ENCODE measurements around the gene ATG2B.

Gene ATG2B

DNA sequence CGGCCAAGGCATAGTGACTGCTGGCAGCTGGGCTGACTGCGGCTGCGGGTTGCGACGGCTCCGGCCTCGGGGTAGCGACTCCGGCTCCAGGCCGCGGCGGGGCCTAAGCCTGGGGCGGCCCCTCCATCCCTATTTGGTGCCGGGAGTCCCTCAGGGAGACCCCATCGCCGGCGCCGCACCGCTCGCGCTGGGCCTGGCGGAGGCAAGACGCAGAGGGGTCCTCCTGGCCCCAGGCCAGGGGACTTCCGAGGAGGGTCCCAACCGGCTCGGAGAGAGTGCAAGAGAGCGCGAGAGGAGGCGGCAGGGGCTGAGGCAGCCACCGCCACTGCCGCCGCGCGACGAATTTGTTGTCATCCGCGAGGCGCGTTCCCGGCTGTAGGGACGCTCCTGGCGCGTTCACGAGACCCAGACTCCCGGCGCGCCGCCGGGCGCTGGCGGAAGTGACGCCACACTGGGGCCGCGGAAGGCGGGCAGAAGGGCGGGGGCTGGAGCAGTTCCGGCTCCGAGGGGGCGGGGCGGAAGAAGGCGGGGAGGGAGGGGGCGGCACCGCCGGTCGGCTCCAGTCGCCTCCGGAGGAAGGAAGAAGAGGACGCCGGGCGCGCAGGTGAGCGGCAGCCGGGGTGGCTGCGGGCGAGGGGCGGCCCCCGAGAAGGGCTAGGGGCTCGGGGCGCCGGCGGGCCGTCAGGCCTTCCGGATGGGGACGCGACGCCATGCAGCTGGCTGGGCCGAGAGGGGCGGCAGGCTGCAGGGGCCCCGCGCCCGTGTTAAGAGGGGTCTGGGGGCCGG is at the start of gene ATG2B, which contains the start of gene GSKIP:
Gene ATG2B, minus strand, starts transcription at position 377 of the 786 bp plus-strand sequence. Its CDS starts 365 bp downstream, at position 12.
Gene GSKIP, plus strand, starts transcription at position 562 of the 786 bp plus-strand sequence. CDS start 18,722 bp downstream, outside the sequence.
- DNase-seq (ENCODE audit: low read depth in 2 of 2), result peak; percentile 95 to 96

- no peak for DNase-seq (ENCODE audit: low read depth in 2 of 2)
Observed at GRCh38 chr14:96410119-96410518, 47.0 kb upstream of the ATG2B start.

DNA sequence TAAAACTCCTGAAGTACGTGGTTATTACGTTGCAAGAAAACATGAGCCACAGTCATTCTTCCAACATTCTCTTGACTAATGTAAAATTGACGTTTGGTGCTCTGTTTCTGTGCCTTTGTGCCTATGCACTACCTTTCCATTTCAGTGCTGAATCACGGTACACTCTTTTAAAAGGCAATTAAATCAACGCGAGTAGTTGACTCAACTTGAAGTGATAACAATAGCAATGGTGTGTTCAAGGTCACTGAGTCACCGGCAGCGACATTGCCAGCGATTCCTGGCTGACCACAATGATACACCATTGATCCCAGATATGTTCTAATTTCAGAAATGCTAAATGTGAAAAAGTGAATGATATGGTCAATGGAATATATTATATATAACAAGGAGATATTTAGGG is 46.6 kb upstream of the ATG2B start:
- DNase-seq (ENCODE audit: low read depth in 2 of 2), result no peak

GRCh38 chr14:96408608-96409007 is 45.5 kb upstream of the ATG2B start:
- no peak for DNase-seq (ENCODE audit: low read depth in 2 of 2)

GRCh38 chr14:96407935-96408570 is 44.9 kb upstream of the ATG2B start:
- no peak for DNase-seq (ENCODE audit: low read depth in 2 of 2)

DNA sequence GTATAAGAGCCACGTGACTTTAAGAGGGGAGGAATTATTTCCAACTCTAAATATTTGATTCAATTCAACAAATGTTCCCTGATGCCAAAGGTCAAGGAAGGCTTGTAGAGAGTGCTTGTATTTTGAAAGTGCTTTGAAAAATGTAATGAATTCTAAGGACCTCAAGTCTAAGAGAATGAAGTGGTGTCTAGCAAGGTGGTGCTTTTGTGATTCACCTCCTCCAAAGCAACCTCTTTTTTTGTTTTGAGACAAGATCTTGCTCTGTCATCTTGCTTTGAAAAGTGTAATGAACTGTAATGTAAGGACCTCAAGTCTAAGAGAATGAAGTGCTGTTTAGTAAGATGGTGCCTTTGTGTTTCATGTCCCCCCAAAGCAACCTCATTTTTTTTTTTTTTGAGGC is 42.5 kb upstream of the ATG2B start:
- no peak for DNase-seq (ENCODE audit: low read depth in 2 of 2)

GRCh38 chr14:96403409-96403808 is 40.3 kb upstream of the ATG2B start:
- no peak for DNase-seq (ENCODE audit: low read depth in 2 of 2)

DNA sequence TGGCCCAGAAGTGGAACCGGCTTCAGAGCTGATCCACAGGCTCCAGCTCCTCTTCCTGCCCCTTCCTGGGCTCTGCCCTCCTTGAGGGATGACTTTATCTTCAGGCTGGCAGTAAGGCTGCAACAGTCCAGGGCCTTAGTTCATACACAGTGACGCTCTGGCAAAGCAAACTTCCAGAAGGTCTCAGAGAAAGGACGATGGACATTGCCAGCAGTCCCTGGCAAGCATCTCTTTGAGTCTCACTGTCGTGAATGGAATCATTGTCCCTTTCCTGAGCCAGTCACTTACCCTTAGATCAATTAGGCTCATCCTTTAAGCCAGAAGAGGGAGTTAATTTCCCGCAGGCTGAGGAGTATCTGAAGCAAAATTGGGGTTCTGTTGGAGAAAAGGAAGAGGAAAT is 37.4 kb upstream of the ATG2B start:
- no peak for DNase-seq (ENCODE audit: low read depth in 2 of 2)

DNA sequence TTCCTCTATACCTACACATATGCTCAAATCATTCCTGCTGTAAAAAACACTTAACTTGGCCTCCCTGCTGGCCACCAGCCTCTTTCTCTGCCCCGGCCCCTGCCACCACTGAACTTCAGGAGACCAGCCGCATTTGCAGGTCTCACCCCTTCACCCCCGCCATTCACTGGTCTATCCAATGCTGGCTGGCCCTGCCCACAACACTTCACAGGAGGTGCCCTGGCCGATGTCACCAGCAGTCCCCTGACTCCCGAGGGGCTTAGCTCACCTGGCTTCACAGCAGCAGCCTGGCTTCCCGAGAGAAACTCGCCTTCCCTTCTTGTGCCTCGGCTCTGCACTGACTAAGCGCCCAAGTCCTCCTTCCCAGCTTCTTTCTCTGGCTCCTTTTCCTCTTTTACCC is 36.3 kb upstream of the ATG2B start:
- no peak for DNase-seq (ENCODE audit: low read depth in 2 of 2)

GRCh38 chr14:96398921-96399320 is 35.8 kb upstream of the ATG2B start:
- no peak for DNase-seq (ENCODE audit: low read depth in 2 of 2)

- DNase-seq (ENCODE audit: low read depth in 2 of 2), result no peak
Observed at GRCh38 chr14:96398432-96398831, 35.3 kb upstream of the ATG2B start.

DNA sequence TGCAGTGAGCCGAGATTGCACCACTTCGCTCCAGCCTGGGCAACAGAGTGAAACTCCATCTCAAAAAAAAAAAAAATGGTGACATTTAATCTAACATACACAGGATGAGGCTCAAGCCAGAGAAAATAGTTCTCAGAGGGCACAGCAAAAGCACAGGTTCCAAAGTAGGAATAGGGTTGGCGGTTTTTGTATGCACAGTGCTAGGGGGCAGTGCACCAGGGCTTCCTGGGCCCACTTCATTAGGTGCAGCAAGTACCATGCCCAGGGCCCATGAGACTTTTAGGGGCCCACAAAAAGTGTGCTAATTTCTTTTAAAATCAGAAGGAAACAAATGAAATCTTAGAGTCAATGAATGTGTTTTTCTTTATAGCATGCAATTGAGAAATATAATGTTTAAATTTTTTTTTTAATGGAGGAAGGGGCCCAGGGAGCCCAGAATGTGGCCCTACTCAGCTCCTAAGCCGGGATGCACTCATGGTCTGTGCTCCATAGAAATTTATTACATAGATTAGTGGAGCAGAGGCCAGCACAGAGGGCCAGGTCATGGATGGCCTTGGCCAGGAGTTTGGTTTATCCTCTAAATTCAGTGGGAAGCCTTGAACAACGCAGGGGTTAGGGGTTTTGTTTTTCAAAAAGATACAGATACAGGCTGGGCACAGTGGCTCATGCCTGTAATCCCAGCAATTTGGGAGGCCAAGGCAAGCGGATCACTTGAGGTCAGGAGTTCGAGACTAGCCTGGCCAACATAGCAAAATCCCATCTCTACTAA is 31.1 kb upstream of the ATG2B start:
- DNase-seq (ENCODE audit: low read depth in 2 of 2), result no peak

GRCh38 chr14:96393071-96393691 is 30.0 kb upstream of the ATG2B start:
- no peak for DNase-seq (ENCODE audit: low read depth in 2 of 2)

DNA sequence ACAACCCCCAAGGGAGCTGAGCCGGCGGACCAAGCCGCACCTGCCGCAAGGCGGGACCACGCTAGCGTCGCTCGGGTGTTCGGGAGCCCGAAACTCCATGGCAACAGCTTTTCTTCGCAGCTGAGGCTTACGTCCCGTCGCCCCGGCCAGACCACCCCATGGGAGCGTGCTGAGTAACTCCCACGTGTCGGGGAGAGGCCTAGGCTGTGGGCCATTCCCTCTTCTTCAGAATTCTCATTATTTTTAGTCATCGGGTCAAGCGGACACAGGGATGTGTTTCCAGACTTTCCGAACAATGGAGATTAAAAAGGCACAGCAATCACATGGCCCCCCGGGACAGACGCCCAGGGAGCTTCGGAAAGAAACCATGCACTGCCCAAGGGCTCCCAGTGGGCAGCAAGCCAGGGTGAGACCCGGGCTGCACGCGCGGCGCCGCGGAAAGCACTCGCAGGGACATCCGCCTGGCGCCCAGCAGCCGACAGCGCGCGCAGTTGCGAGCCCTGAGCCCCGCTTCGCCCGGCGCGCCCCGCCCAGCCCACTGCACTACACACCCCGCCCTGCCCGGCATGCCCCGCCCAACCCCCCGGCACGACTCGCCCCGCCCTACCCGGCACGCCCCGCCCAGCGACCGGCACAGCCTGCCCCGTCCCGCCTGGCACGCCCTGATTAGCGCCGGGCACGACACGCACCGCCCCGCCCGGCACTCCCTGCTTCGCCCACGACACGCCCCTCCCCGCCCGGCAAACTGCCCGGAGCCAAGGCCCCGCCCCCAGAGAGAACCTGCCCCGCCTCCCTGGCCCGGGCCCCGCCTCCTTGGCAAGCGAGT is 28.4 kb upstream of the ATG2B start:
- peak; percentile 100 for DNase-seq (ENCODE audit: low read depth in 2 of 2)

DNA sequence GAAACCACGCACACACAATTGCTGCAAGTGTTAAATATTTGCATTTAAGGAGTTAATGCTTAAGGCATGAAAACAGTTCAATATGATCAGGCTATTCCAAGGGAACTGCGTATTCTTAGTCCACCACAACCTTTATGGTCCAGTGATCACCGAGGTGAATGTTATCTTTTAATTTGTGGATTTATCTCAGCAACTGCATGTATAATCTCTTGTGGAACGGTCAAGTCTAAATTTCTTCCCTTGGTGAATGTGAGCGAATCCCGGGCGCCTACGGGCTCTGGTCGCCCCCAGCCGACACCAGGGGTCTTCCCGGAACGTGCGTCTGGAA is 27.8 kb upstream of the ATG2B start:
- DNase-seq (ENCODE audit: low read depth in 2 of 2), result no peak

GRCh38 chr14:96385385-96385784 is 22.2 kb upstream of the ATG2B start:
- DNase-seq (ENCODE audit: low read depth in 2 of 2), result no peak

DNA sequence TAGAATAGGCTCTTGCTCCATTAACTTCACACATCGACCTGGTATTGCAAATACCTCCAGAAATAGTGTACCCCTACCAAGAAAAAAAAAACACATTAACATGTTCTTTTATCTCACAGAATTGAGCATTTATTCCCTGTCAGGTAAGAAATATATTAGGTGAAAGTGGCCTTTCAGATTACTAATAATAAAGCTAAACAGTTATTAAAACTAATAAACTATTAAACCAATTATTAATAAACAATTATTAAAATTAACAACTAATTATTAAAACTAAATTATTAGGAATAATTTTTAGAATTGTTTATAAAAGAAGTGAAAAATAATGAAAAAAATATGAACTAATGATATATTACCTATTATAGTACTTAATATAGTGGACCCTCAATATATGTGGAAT is 21.6 kb upstream of the ATG2B start:
- no peak for DNase-seq (ENCODE audit: low read depth in 2 of 2)

DNA sequence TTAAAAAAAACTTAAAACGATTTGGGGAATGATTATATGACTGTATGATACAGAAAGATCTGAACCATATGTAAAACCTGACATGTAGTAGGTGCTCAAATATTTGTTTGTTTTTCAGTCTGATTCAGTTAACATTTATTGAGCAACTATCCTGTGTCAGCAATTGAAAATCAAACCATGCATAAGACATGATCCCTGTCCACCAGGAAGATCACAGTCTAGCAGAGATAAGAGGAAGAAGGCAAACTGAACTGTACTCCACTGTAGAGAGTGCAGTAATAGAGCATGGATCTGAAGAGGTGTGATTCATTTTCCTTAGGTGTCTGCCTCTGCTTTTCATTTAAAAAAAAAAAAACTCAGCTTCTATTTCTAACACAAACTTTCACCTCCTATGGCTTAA is 20.9 kb upstream of the ATG2B start:
- DNase-seq (ENCODE audit: low read depth in 2 of 2), result no peak

DNA sequence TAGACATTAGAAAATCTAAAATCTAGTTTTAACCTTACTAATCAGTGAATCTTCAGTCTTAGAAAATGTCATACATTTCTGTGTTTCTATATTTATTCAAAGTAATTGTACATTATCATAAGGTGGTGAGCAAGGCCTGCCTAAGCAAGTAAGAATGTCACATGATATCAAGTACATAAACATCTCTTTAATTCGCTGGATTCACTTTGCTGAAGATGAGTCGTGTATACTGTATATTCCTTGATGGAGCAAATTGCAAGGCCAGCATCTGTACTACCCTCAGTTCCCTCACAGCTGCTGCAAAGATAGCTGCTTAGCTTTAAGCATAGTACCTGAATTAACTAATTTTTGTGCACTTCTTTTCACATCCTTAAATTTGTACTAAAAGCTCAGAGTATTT is 20.3 kb upstream of the ATG2B start:
- no peak for DNase-seq (ENCODE audit: low read depth in 2 of 2)

DNA sequence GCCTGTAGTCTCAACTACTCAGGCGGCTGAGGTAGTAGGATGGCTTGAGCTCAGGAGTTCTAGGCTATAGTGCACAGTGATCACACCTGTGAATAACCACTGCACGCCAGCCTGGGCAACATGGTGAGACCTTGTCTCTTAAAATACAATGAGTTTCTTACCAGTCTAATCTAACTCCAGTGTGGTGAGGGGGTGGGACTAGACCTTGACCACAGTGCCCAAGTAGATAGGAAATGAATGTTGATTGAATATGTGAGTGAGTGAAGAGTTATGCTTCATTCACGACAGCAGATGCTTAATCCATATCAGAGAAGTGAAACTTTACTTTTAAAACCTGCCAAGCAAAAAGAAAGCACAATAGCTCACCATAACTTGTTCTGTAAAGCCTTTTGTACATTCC is 17.6 kb upstream of the ATG2B start:
- no peak for DNase-seq (ENCODE audit: low read depth in 2 of 2)

- DNase-seq (ENCODE audit: low read depth in 2 of 2), result no peak
Observed at GRCh38 chr14:96376093-96376492, 13.0 kb upstream of the ATG2B start.

Measured in stimulated activated CD4-positive, alpha-beta T cell treated with anti-CD3 and anti-CD28 coated beads, Interleukin-1b, Interleukin-23, amount 100 ng/mL, for 1 hour (primary cell).